GM23338 (cell line): ENCODE results near the gene SFT2D1. TPM values are rescaled to one million over a fixed set of nuclear protein-coding genes. Genes with fewer than 3 reads are reported as not detected.

ENCODE experiments used
- ATAC-seq: fragments of 200-7000 bp; cut with Tn5 transposase; 3 replicates; pipeline ENCODE4 v1.9.1; 2020
- DNase-seq: peaks from one replicate; pipeline ENCODE4 v3.0.0-alpha.2; 2015; ENCODE audit warnings: low spot score
- H2AFZ ChIP-seq: fragments of 200-600 bp; sonication (generic); 2 replicates; pipeline ENCODE4 v1.8.0; 2016; ENCODE audit warnings: antibody characterized with exemption, mild to moderate bottlenecking, moderate library complexity
- H3F3A ChIP-seq: fragments of 200-600 bp; sonication (generic); replicated peaks from 2 replicates; pipeline ENCODE4 v1.8.0; 2017; ENCODE audit warnings: antibody characterized with exemption, mixed run types, low read depth
- H3K27ac ChIP-seq: fragments of 200-600 bp; sonication (generic); 2 replicates; pipeline ENCODE4 v1.6.1; 2016; ENCODE audit warnings: low read depth
- H3K27me3 ChIP-seq: fragments of 200-600 bp; sonication (generic); 2 replicates; pipeline ENCODE4 v1.8.0; 2016; ENCODE audit warnings: mild to moderate bottlenecking, mixed run types, moderate library complexity; ENCODE audit not compliant: insufficient read depth
- H3K36me3 ChIP-seq: fragments of 200-600 bp; sonication (generic); 2 replicates; pipeline ENCODE4 v1.8.0; 2016; ENCODE audit warnings: mild to moderate bottlenecking; ENCODE audit not compliant: insufficient read depth
- H3K4me1 ChIP-seq: fragments of 200-600 bp; sonication (generic); 2 replicates; pipeline ENCODE4 v1.8.0; 2016; ENCODE audit warnings: mild to moderate bottlenecking, moderate library complexity; ENCODE audit not compliant: insufficient read depth
- H3K4me2 ChIP-seq: fragments of 200-600 bp; sonication (generic); 2 replicates; pipeline ENCODE4 v1.7.1; 2017; ENCODE audit warnings: mixed run types
- H3K4me3 ChIP-seq: fragments of 200-600 bp; sonication (generic); 2 replicates; pipeline ENCODE4 v1.6.1; 2016; ENCODE audit warnings: mixed run types
- H3K79me2 ChIP-seq: fragments of 200-600 bp; sonication (generic); replicated peaks from 2 replicates; pipeline ENCODE4 v1.8.0; 2017; ENCODE audit warnings: mild to moderate bottlenecking; ENCODE audit not compliant: insufficient read depth
- H3K9me2 ChIP-seq: fragments of 200-600 bp; sonication (generic); 2 replicates; pipeline ENCODE4 v1.8.0; 2017; ENCODE audit not compliant: insufficient read depth
- H4K20me1 ChIP-seq: fragments of 200-600 bp; sonication (generic); replicated peaks from 2 replicates; pipeline ENCODE4 v1.8.0; 2017; ENCODE audit warnings: mild to moderate bottlenecking; ENCODE audit not compliant: insufficient read depth
- H3K27ac Mint-ChIP-seq: 2 replicates; pipeline ENCODE4 v1.8.0; 2020; ENCODE audit warnings: inconsistent platforms, mild to moderate bottlenecking, moderate library complexity, mixed read lengths
- H3K27me3 Mint-ChIP-seq: 3 replicates; pipeline ENCODE4 v1.8.0; 2022; ENCODE audit warnings: low read depth, mild to moderate bottlenecking, moderate library complexity, mixed read lengths, inconsistent platforms; ENCODE audit not compliant: insufficient read depth, poor library complexity
- H3K36me3 Mint-ChIP-seq: 3 replicates; pipeline ENCODE4 v1.8.0; 2021; ENCODE audit warnings: low read depth, mild to moderate bottlenecking, inconsistent platforms, moderate library complexity, mixed read lengths
- H3K4me1 Mint-ChIP-seq: 3 replicates; pipeline ENCODE4 v1.8.0; 2020; ENCODE audit warnings: mild to moderate bottlenecking, inconsistent platforms, mixed read lengths
- H3K4me3 Mint-ChIP-seq: 3 replicates; pipeline ENCODE4 v1.8.0; 2021; ENCODE audit warnings: moderate library complexity, mild to moderate bottlenecking, inconsistent platforms, mixed read lengths
- H3K9me3 Mint-ChIP-seq: 3 replicates; pipeline ENCODE4 v1.8.0; 2020; ENCODE audit warnings: moderate library complexity, mild to moderate bottlenecking, inconsistent platforms, mixed read lengths
- STAT1 ChIP-seq: IDR thresholded peaks from one replicate; pipeline ENCODE4 v1.6.1; 2016; ENCODE audit warnings: antibody characterized with exemption; ENCODE audit not compliant: unreplicated experiment
- polyA plus RNA-seq: library from polyadenylated mRNA; unstranded; fragments of >200 nt; fragmentation: Nextera tagmentation; extraction: Ambion mirVana; gene quantifications from 2 replicates; pipeline ENCODE4 v1.2.1, GENCODE V29; 2016
- total RNA-seq: library from RNA; depleted of rRNA; stranded (reverse); fragments of >200 nt; shearing (Covaris generic); gene quantifications from 2 replicates; pipeline ENCODE4 v1.2.3, GENCODE V29; 2014
- TF ChIP-seq, protein P1 (sequence below): fragments of 250-450 bp; sonication (Bioruptor Pico); IDR thresholded peaks from 2 replicates; pipeline ENCODE4 v1.5.0; 2020; ENCODE audit warnings: mild to moderate bottlenecking, moderate library complexity
- TF ChIP-seq, protein P2 (sequence below): IDR thresholded peaks from one replicate; pipeline ENCODE4 v1.6.1; 2018; ENCODE audit warnings: antibody characterized with exemption; ENCODE audit not compliant: unreplicated experiment
- TF ChIP-seq, protein P3 (sequence below): IDR thresholded peaks from 2 replicates; pipeline ENCODE4 v1.6.1; 2016; ENCODE audit warnings: antibody characterized with exemption
- TF ChIP-seq, protein P4 (sequence below), 2 experiments: fragments of 200-600 bp in 1 of 2; sonication (generic) in 1 of 2; conservative IDR thresholded peaks; 2 replicates each; pipeline versions ENCODE4 v1.5.1 to v1.6.1; 2016 to 2017; ENCODE audit warnings: antibody characterized with exemption in 2 of 2, low read depth in 2 of 2, mild to moderate bottlenecking in 2 of 2, moderate library complexity in 1 of 2

SFT2D1 gene
- total and polyA plus RNA-seq, 2 experiments from 2014 or later: 74.7 to 120 TPM

DNA sequence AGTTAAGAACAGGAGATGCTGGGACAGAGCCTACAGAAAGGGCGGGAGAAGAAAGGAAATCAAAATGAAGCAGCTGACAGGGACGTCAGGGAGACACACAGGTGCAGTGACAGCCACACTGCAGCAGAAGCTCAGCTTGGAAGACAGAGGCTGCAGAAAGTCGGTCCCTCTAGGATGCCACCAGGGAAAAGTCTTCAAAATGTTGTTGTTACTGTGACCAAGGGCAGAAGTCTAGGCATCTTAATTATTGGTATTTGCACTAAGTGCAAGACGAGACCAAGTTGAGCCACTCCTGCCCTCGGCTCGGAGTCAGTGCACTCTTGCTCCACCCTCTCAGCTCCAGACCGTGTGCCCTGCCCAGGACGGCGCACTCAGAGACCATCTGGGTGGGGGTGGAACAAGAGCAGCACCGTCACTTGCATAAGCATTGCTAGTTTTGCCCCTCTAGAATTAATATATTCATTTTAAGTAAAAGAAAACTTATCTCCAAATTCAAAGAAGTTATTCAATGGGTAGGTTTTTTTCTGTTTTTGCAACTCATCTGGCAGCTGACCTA, 36.7 kb downstream of the SFT2D1 start (continued):
- TF ChIP-seq, protein P1, sequence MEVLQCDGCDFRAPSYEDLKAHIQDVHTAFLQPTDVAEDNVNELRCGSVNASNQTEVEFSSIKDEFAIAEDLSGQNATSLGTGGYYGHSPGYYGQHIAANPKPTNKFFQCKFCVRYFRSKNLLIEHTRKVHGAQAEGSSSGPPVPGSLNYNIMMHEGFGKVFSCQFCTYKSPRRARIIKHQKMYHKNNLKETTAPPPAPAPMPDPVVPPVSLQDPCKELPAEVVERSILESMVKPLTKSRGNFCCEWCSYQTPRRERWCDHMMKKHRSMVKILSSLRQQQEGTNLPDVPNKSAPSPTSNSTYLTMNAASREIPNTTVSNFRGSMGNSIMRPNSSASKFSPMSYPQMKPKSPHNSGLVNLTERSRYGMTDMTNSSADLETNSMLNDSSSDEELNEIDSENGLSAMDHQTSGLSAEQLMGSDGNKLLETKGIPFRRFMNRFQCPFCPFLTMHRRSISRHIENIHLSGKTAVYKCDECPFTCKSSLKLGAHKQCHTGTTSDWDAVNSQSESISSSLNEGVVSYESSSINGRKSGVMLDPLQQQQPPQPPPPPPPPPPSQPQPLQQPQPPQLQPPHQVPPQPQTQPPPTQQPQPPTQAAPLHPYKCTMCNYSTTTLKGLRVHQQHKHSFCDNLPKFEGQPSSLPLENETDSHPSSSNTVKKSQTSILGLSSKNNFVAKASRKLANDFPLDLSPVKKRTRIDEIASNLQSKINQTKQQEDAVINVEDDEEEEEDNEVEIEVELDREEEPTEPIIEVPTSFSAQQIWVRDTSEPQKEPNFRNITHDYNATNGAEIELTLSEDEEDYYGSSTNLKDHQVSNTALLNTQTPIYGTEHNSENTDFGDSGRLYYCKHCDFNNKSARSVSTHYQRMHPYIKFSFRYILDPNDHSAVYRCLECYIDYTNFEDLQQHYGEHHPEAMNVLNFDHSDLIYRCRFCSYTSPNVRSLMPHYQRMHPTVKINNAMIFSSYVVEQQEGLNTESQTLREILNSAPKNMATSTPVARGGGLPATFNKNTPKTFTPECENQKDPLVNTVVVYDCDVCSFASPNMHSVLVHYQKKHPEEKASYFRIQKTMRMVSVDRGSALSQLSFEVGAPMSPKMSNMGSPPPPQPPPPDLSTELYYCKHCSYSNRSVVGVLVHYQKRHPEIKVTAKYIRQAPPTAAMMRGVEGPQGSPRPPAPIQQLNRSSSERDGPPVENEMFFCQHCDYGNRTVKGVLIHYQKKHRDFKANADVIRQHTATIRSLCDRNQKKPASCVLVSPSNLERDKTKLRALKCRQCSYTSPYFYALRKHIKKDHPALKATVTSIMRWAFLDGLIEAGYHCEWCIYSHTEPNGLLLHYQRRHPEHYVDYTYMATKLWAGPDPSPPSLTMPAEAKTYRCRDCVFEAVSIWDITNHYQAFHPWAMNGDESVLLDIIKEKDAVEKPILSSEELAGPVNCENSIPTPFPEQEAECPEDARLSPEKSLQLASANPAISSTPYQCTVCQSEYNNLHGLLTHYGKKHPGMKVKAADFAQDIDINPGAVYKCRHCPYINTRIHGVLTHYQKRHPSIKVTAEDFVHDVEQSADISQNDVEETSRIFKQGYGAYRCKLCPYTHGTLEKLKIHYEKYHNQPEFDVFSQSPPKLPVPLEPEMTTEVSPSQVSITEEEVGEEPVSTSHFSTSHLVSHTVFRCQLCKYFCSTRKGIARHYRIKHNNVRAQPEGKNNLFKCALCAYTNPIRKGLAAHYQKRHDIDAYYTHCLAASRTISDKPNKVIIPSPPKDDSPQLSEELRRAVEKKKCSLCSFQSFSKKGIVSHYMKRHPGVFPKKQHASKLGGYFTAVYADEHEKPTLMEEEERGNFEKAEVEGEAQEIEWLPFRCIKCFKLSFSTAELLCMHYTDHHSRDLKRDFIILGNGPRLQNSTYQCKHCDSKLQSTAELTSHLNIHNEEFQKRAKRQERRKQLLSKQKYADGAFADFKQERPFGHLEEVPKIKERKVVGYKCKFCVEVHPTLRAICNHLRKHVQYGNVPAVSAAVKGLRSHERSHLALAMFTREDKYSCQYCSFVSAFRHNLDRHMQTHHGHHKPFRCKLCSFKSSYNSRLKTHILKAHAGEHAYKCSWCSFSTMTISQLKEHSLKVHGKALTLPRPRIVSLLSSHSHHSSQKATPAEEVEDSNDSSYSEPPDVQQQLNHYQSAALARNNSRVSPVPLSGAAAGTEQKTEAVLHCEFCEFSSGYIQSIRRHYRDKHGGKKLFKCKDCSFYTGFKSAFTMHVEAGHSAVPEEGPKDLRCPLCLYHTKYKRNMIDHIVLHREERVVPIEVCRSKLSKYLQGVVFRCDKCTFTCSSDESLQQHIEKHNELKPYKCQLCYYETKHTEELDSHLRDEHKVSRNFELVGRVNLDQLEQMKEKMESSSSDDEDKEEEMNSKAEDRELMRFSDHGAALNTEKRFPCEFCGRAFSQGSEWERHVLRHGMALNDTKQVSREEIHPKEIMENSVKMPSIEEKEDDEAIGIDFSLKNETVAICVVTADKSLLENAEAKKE (CRISPR knock-in tag): no peak
- no peak for TF ChIP-seq STAT1
- TF ChIP-seq, protein P2, sequence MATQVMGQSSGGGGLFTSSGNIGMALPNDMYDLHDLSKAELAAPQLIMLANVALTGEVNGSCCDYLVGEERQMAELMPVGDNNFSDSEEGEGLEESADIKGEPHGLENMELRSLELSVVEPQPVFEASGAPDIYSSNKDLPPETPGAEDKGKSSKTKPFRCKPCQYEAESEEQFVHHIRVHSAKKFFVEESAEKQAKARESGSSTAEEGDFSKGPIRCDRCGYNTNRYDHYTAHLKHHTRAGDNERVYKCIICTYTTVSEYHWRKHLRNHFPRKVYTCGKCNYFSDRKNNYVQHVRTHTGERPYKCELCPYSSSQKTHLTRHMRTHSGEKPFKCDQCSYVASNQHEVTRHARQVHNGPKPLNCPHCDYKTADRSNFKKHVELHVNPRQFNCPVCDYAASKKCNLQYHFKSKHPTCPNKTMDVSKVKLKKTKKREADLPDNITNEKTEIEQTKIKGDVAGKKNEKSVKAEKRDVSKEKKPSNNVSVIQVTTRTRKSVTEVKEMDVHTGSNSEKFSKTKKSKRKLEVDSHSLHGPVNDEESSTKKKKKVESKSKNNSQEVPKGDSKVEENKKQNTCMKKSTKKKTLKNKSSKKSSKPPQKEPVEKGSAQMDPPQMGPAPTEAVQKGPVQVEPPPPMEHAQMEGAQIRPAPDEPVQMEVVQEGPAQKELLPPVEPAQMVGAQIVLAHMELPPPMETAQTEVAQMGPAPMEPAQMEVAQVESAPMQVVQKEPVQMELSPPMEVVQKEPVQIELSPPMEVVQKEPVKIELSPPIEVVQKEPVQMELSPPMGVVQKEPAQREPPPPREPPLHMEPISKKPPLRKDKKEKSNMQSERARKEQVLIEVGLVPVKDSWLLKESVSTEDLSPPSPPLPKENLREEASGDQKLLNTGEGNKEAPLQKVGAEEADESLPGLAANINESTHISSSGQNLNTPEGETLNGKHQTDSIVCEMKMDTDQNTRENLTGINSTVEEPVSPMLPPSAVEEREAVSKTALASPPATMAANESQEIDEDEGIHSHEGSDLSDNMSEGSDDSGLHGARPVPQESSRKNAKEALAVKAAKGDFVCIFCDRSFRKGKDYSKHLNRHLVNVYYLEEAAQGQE: no peak

DNA sequence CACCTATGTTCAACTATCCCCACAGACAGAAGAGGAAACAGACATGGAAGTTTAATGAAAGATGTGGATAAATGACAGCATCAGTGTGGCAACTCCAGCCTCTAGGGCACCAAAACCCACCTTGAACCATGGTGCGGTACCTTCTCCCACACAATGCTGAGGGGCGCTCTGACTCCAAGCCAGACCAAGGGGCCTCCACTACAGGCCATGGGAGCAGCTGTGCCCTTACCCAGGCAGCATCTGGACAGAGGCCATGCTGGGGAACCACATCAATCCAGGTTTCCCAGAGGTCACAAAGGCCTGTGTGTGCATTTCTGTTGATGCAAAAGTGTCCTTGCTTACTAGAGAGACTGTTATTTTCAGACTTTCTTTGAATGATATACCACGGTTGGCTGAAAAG, 38.2 kb downstream of the SFT2D1 start:
- no peaks in the 10 kb centered on the region for H3K79me2 ChIP-seq
- no peak overlapping the region for H3K4me3 ChIP-seq
- H4K20me1 ChIP-seq: no peaks in the 10 kb centered on the region; the same call in none of the 2 replicates
- peaks cover 37% of the 10 kb centered on the region for H3K27me3 Mint-ChIP-seq
- H3K4me1 Mint-ChIP-seq: peaks cover 6% of the 10 kb centered on the region
- no peaks in the 10 kb centered on the region; the same call in 1 of the 2 replicates for H3K36me3 ChIP-seq
- H3K27ac ChIP-seq: no peak overlapping the region
- H3K27me3 ChIP-seq: peaks cover 45% of the 10 kb centered on the region
- no peak overlapping the region for H3K27ac Mint-ChIP-seq
- H3K9me3 Mint-ChIP-seq: no peaks in the 10 kb centered on the region
- ATAC-seq: peak; percentile 6; the same call in 1 of the 3 replicates
- TF ChIP-seq, protein P3, sequence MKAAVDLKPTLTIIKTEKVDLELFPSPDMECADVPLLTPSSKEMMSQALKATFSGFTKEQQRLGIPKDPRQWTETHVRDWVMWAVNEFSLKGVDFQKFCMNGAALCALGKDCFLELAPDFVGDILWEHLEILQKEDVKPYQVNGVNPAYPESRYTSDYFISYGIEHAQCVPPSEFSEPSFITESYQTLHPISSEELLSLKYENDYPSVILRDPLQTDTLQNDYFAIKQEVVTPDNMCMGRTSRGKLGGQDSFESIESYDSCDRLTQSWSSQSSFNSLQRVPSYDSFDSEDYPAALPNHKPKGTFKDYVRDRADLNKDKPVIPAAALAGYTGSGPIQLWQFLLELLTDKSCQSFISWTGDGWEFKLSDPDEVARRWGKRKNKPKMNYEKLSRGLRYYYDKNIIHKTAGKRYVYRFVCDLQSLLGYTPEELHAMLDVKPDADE: no peak
- TF ChIP-seq, protein P4, sequence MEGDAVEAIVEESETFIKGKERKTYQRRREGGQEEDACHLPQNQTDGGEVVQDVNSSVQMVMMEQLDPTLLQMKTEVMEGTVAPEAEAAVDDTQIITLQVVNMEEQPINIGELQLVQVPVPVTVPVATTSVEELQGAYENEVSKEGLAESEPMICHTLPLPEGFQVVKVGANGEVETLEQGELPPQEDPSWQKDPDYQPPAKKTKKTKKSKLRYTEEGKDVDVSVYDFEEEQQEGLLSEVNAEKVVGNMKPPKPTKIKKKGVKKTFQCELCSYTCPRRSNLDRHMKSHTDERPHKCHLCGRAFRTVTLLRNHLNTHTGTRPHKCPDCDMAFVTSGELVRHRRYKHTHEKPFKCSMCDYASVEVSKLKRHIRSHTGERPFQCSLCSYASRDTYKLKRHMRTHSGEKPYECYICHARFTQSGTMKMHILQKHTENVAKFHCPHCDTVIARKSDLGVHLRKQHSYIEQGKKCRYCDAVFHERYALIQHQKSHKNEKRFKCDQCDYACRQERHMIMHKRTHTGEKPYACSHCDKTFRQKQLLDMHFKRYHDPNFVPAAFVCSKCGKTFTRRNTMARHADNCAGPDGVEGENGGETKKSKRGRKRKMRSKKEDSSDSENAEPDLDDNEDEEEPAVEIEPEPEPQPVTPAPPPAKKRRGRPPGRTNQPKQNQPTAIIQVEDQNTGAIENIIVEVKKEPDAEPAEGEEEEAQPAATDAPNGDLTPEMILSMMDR (conservative IDR thresholded peaks at IDR 0.05; ENCODE audit: low read depth in 2 of 2): peak; percentile 12 to 48; a peak in 2 of 4 replicates
- no peak overlapping the region for H3K4me3 Mint-ChIP-seq
- H3F3A ChIP-seq: no peaks in the 10 kb centered on the region
- no peaks in the 10 kb centered on the region for H3K9me2 ChIP-seq
- no peak overlapping the region for H3K4me2 ChIP-seq
- peak; percentile 45 for DNase-seq
- no peak overlapping the region for H2AFZ ChIP-seq
- H3K4me1 ChIP-seq: 0 out of 2 replicates have a peak, but pooled peaks cover under 1% of the 10 kb centered on the region
- H3K36me3 Mint-ChIP-seq: no peaks in the 10 kb centered on the region; the same call in 2 of the 3 replicates
